Peyer's patch (tissue), 4 donors: ENCODE data around the gene ANKS6.

Source experiments
- CTCF ChIP-seq, 6 experiments: fragments of 450-650 bp in 4 of 6; fragments of 200-600 bp in 2 of 6; sonication (generic) in 1 of 6; IDR thresholded peaks; one replicate each; pipeline ENCODE4 v1.5.1; 2017 to 2019; ENCODE audit warnings: antibody characterized with exemption in 6 of 6, mild to moderate bottlenecking in 3 of 6, moderate library complexity in 1 of 6
- POLR2A ChIP-seq, 2 donors: fragments of 450-650 bp; IDR thresholded peaks; one replicate each; pipeline ENCODE4 v1.5.1; 2017; ENCODE audit warnings: antibody characterized with exemption in 2 of 2, mild to moderate bottlenecking in 2 of 2, moderate library complexity in 2 of 2

- TF ChIP-seq CTCF (IDR thresholded peaks at IDR 0.05) (no peak), POLR2A (IDR thresholded peaks at IDR 0.05) (peak; percentile 50 to 65)
These were observed 12.1 kb upstream of the ANKS6 start for GRCh38 chr9:98808411-98808815.
